ENCODE measurements around the gene VPS13D. TPM values are rescaled to one million over a fixed set of nuclear protein-coding genes. Genes with fewer than 3 reads are reported as not detected.

The VPS13D gene
- polyA plus RNA-seq, 3 donors: 3.6 to 20.2 (median 5.1) TPM

DNA sequence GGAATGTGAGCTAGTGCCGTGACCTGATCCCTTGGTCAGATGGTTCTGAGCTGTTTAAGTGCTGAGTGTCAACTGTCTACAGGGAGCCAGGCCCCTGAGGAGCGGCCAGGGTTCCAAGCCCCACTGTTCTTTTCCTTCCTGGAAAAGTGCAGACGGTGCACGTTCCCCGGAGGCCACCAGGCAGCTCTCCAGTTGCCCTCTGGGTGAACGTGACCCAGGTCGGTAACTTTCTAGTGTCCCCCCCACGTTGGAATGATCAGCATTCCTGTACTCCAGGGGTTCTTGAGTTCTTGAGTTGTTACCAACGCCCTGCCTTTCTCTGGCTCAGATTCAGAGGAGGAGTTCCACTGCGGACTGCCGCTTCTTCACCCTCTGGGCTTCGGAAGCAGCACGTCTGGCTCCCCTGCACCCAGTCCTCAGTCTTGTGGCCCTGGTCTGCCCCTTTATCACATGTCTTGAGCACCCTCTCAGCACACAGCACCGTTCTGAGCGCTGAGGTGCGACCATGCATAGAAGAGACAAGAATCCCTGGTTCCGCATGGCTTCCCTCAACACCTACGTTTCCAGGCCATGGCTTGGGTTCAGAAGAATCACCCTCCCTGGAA, 256.7 kb downstream of the VPS13D start:
- Histone ChIP-seq H3K9me3 (replicated peaks in 1 of 2; ENCODE audit: control insufficient read depth in 1 of 2, insufficient read depth in 1 of 2, low read length in 2 of 2) (no peaks in the 10 kb centered on the region), H3K36me3 (replicated peaks in 1 of 2; ENCODE audit: control insufficient read depth in 1 of 2, insufficient read depth in 2 of 2, low read length in 2 of 2) (peaks cover 0 to 55% of the 10 kb centered on the region in 2 donors), H3K4me3 (replicated peaks in 1 of 3; ENCODE audit: low read depth in 2 of 3, low read length in 3 of 3) (no peak overlapping the region), H3K79me2 (ENCODE audit: insufficient read depth, low read length) (no peaks in the 10 kb centered on the region), H3K27ac (ENCODE audit: low read depth in 1 of 2, low read length in 2 of 2) (no peak overlapping the region), H3K4me1 (ENCODE audit: control insufficient read depth in 1 of 2, insufficient read depth in 2 of 2, low read length in 2 of 2) (peaks cover 0 to 3% of the 10 kb centered on the region in 2 donors), H4K20me1 (ENCODE audit: insufficient read depth, low read length) (peaks cover 3% of the 10 kb centered on the region), H3K9ac (ENCODE audit: insufficient read depth, low read length, poor library complexity, severe bottlenecking) (no peak overlapping the region), H3K27me3 (ENCODE audit: control insufficient read depth in 2 of 2, insufficient read depth in 2 of 2, low read length in 2 of 2) (no peaks in the 10 kb centered on the region), H3K4me2 (replicated peaks; ENCODE audit: extremely low read depth, low read length, poor library complexity, severe bottlenecking) (no peak overlapping the region), H2AFZ (ENCODE audit: insufficient read depth, low read depth, low read length, poor library complexity, severe bottlenecking) (no peak overlapping the region)
- Mint-ChIP-seq H3K36me3 (peaks cover 55 to 57% of the 10 kb centered on the region in 2 donors), H3K27me3 (ENCODE audit: low read depth in 3 of 3) (no peaks in the 10 kb centered on the region), H3K9me3 (no peaks in the 10 kb centered on the region), H3K4me1 (no peaks in the 10 kb centered on the region), H3K27ac (peak overlapping the region in 1 of 7 donors; percentile 34), H3K4me3 (no peak overlapping the region)
- intact Hi-C loops (cut with micrococcal nuclease): no loop called here
- TF ChIP-seq, protein P1, sequence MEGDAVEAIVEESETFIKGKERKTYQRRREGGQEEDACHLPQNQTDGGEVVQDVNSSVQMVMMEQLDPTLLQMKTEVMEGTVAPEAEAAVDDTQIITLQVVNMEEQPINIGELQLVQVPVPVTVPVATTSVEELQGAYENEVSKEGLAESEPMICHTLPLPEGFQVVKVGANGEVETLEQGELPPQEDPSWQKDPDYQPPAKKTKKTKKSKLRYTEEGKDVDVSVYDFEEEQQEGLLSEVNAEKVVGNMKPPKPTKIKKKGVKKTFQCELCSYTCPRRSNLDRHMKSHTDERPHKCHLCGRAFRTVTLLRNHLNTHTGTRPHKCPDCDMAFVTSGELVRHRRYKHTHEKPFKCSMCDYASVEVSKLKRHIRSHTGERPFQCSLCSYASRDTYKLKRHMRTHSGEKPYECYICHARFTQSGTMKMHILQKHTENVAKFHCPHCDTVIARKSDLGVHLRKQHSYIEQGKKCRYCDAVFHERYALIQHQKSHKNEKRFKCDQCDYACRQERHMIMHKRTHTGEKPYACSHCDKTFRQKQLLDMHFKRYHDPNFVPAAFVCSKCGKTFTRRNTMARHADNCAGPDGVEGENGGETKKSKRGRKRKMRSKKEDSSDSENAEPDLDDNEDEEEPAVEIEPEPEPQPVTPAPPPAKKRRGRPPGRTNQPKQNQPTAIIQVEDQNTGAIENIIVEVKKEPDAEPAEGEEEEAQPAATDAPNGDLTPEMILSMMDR (IDR thresholded peaks at IDR 0.05): no peak
- DNase-seq: no peak
- 96% methylated on average over 14 of the region's 18 CpGs for WGBS (ENCODE audit: insufficient coverage)

DNA sequence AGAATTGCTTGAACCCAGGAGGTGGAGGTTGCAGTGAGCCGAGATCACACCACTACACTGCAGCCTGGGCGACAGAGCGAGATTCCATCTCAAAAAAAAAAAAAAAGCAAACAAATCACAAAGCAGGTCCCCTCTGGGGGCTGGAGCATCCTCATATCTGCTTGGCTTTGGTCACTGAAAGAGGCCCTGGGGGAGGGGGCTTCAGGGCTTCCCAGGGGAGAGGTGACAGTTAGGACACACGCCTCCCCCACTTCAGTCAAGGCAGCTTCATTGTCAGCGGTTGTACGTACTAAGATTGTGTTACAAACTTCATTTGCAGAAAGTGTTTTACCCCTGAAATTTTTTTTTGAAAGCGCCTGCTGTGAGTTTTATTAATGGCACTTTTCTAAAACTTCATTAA, 257.7 kb downstream of the VPS13D start:
- no peak overlapping the region for H3K27ac ChIP-seq (ENCODE audit: low read depth in 1 of 2, low read length in 2 of 2)
- H3K79me2 ChIP-seq (ENCODE audit: insufficient read depth, low read length): no peaks in the 10 kb centered on the region
- H3K9me3 Mint-ChIP-seq: no peaks in the 10 kb centered on the region
- H3K9me3 ChIP-seq (replicated peaks in 1 of 2; ENCODE audit: control insufficient read depth in 1 of 2, insufficient read depth in 1 of 2, low read length in 2 of 2): no peaks in the 10 kb centered on the region
- no peak overlapping the region for H3K27ac Mint-ChIP-seq
- H3K27me3 Mint-ChIP-seq (ENCODE audit: low read depth in 3 of 3): peaks cover 0 to 3% (median 0%) of the 10 kb centered on the region in 3 donors
- H4K20me1 ChIP-seq (ENCODE audit: insufficient read depth, low read length): peaks cover 3% of the 10 kb centered on the region
- no peaks in the 10 kb centered on the region for H3K27me3 ChIP-seq (ENCODE audit: control insufficient read depth in 2 of 2, insufficient read depth in 2 of 2, low read length in 2 of 2)
- H3K4me2 ChIP-seq (replicated peaks; ENCODE audit: extremely low read depth, low read length, poor library complexity, severe bottlenecking): no peak overlapping the region
- no CpG with 5 or more reads among the region's 7 CpGs for WGBS (ENCODE audit: insufficient coverage)
- intact Hi-C loops (cut with micrococcal nuclease): no loop called here
- H3K4me1 ChIP-seq (ENCODE audit: control insufficient read depth in 1 of 2, insufficient read depth in 2 of 2, low read length in 2 of 2): no peaks in the 10 kb centered on the region
- H3K4me3 ChIP-seq (replicated peaks in 1 of 3; ENCODE audit: low read depth in 2 of 3, low read length in 3 of 3): no peak overlapping the region
- no peak overlapping the region for H3K9ac ChIP-seq (ENCODE audit: insufficient read depth, low read length, poor library complexity, severe bottlenecking)
- DNase-seq: no peak
- H3K4me3 Mint-ChIP-seq: no peak overlapping the region
- H3K36me3 ChIP-seq (replicated peaks in 1 of 2; ENCODE audit: control insufficient read depth in 1 of 2, insufficient read depth in 2 of 2, low read length in 2 of 2): peaks cover 0 to 58% of the 10 kb centered on the region in 2 donors
- no peak overlapping the region for H2AFZ ChIP-seq (ENCODE audit: insufficient read depth, low read depth, low read length, poor library complexity, severe bottlenecking)
- TF ChIP-seq, protein P1 (IDR thresholded peaks at IDR 0.05): no peak
- H3K4me1 Mint-ChIP-seq: no peaks in the 10 kb centered on the region
- peaks cover 55 to 59% of the 10 kb centered on the region in 2 donors for H3K36me3 Mint-ChIP-seq

Measured in CD14-positive monocyte (primary cell).